ENCODE results near the gene MFGE8. TPM values are rescaled to one million over a fixed set of nuclear protein-coding genes. Genes with fewer than 3 reads are reported as not detected.

MFGE8 gene
- total RNA-seq, 2 experiments from 2014 or later: 87.9 to 93.0 TPM

- ChIA-PET POLR2A (no interaction called here), CTCF (no interaction called here)
- TF ChIP-seq CTCF (IDR thresholded peaks at IDR 0.05): no peak
- no peak overlapping the region for H3K27ac ChIP-seq (ENCODE audit: low read depth in 1 of 2, low read length in 2 of 2)
- Mint-ChIP-seq H3K4me3 (no peak overlapping the region), H3K27me3 (no peaks in the 10 kb centered on the region), H3K36me3 (ENCODE audit: low read depth) (peaks cover 70% of the 10 kb centered on the region), H3K27ac (no peak overlapping the region), H3K9me3 (no peaks in the 10 kb centered on the region), H3K4me1 (ENCODE audit: low read depth) (no peaks in the 10 kb centered on the region)
- ATAC-seq (ENCODE audit: poor library complexity) (no peak), DNase-seq (no peak)
- intact Hi-C loops (cut with DNase I, micrococcal nuclease): no loop called here
- H3K4me1 ChIP-seq (ENCODE audit: insufficient read depth, low read length): peaks cover 2% of the 10 kb centered on the region
- peaks cover 45% of the 10 kb centered on the region for H3K36me3 ChIP-seq (ENCODE audit: insufficient read depth, low read length)
- no peaks in the 10 kb centered on the region for H3K27me3 ChIP-seq (ENCODE audit: control insufficient read depth in 1 of 2, insufficient read depth in 2 of 2, low read length in 2 of 2)
- H3K9me3 ChIP-seq (ENCODE audit: control insufficient read depth in 1 of 2, insufficient read depth in 1 of 2, low read length in 2 of 2): no peaks in the 10 kb centered on the region
- H3K4me3 ChIP-seq (ENCODE audit: low read length): no peak overlapping the region
These were observed 36.6 kb downstream of the MFGE8 start for GRCh38 chr15:88876573-88876972.

GRCh38 chr15:88874684-88875083 is 38.5 kb downstream of the MFGE8 start:
- Mint-ChIP-seq H3K36me3 (ENCODE audit: low read depth) (peaks cover 51% of the 10 kb centered on the region), H3K9me3 (no peaks in the 10 kb centered on the region), H3K4me1 (ENCODE audit: low read depth) (no peaks in the 10 kb centered on the region), H3K27ac (no peak overlapping the region), H3K27me3 (no peaks in the 10 kb centered on the region), H3K4me3 (no peak overlapping the region)
- ChIA-PET POLR2A (no interaction called here), CTCF (no interaction called here)
- ATAC-seq (ENCODE audit: poor library complexity) (no peak), DNase-seq (no peak)
- Histone ChIP-seq H3K27me3 (ENCODE audit: control insufficient read depth in 1 of 2, insufficient read depth in 2 of 2, low read length in 2 of 2) (no peaks in the 10 kb centered on the region), H3K4me3 (ENCODE audit: low read length) (no peak overlapping the region), H3K4me1 (ENCODE audit: insufficient read depth, low read length) (peaks cover 2% of the 10 kb centered on the region), H3K9me3 (ENCODE audit: control insufficient read depth in 1 of 2, insufficient read depth in 1 of 2, low read length in 2 of 2) (no peaks in the 10 kb centered on the region), H3K27ac (ENCODE audit: low read depth in 1 of 2, low read length in 2 of 2) (no peak overlapping the region), H3K36me3 (ENCODE audit: insufficient read depth, low read length) (peaks cover 28% of the 10 kb centered on the region)
- TF ChIP-seq CTCF (IDR thresholded peaks at IDR 0.05): no peak
- intact Hi-C loops (cut with DNase I, micrococcal nuclease): loop anchor here in 1 of 2 experiments (5.0 kb wide), 1 partner anchor 57 kb away; no protein-coding TSS in a partner anchor

GRCh38 chr15:88874275-88874674 is 38.9 kb downstream of the MFGE8 start:
- intact Hi-C loops (cut with DNase I, micrococcal nuclease): loop anchor here in 1 of 2 experiments (5.0 kb wide), 1 partner anchor 57 kb away; no protein-coding TSS in a partner anchor

More at GRCh38 chr15:88874275-88874674, 38.9 kb downstream of the MFGE8 start:
- Histone ChIP-seq H3K27ac (ENCODE audit: low read depth in 1 of 2, low read length in 2 of 2) (no peak overlapping the region), H3K9me3 (ENCODE audit: control insufficient read depth in 1 of 2, insufficient read depth in 1 of 2, low read length in 2 of 2) (no peaks in the 10 kb centered on the region), H3K27me3 (ENCODE audit: control insufficient read depth in 1 of 2, insufficient read depth in 2 of 2, low read length in 2 of 2) (no peaks in the 10 kb centered on the region), H3K4me3 (ENCODE audit: low read length) (no peak overlapping the region), H3K36me3 (ENCODE audit: insufficient read depth, low read length) (peaks cover 25% of the 10 kb centered on the region), H3K4me1 (ENCODE audit: insufficient read depth, low read length) (peaks cover 2% of the 10 kb centered on the region)
- Mint-ChIP-seq H3K36me3 (ENCODE audit: low read depth) (peaks cover 47% of the 10 kb centered on the region), H3K9me3 (no peaks in the 10 kb centered on the region), H3K4me3 (no peak overlapping the region), H3K4me1 (ENCODE audit: low read depth) (no peaks in the 10 kb centered on the region), H3K27me3 (no peaks in the 10 kb centered on the region), H3K27ac (no peak overlapping the region)
- ChIA-PET POLR2A (no interaction called here), CTCF (no interaction called here)
- ATAC-seq (ENCODE audit: poor library complexity): no peak
- DNase-seq: no peak
- no peak for TF ChIP-seq CTCF (IDR thresholded peaks at IDR 0.05)
